ENCODE measurements around the gene ATXN3L.

GRCh38 chrX:13339607-13340006, 19.8 kb upstream of the ATXN3L start:
- TF ChIP-seq POLR2A (IDR thresholded peaks at IDR 0.05) = no peak
- TF ChIP-seq, protein P1, sequence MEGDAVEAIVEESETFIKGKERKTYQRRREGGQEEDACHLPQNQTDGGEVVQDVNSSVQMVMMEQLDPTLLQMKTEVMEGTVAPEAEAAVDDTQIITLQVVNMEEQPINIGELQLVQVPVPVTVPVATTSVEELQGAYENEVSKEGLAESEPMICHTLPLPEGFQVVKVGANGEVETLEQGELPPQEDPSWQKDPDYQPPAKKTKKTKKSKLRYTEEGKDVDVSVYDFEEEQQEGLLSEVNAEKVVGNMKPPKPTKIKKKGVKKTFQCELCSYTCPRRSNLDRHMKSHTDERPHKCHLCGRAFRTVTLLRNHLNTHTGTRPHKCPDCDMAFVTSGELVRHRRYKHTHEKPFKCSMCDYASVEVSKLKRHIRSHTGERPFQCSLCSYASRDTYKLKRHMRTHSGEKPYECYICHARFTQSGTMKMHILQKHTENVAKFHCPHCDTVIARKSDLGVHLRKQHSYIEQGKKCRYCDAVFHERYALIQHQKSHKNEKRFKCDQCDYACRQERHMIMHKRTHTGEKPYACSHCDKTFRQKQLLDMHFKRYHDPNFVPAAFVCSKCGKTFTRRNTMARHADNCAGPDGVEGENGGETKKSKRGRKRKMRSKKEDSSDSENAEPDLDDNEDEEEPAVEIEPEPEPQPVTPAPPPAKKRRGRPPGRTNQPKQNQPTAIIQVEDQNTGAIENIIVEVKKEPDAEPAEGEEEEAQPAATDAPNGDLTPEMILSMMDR (IDR thresholded peaks at IDR 0.05) = no peak
- no peak for TF ChIP-seq POLR2AphosphoS5 (IDR thresholded peaks at IDR 0.05)

All from upper lobe of left lung (tissue), 4 donors.